Upper lobe of left lung (tissue), 6 donors: ENCODE measurements around the gene EDA. TPM values are rescaled to one million over a fixed set of nuclear protein-coding genes. Genes with fewer than 3 reads are reported as not detected.

Experiments
- ATAC-seq, 2 donors: fragments of 200-7000 bp; cut with Tn5 transposase; one replicate each; pipeline ENCODE4 v1.9.1; 2022; ENCODE audit warnings: mild to moderate bottlenecking in 2 of 2, moderate library complexity in 2 of 2; ENCODE audit not compliant: low FRiP score in 2 of 2
- DNase-seq, 2 donors: peaks; one replicate each; pipeline ENCODE4 v3.0.0-alpha.2; 2019 to 2020
- H3K27ac ChIP-seq, 4 donors: fragments of 200-600 bp; sonication (generic); one replicate each; pipeline ENCODE4 v1.5.1; 2016 to 2019
- H3K27me3 ChIP-seq, 4 donors: fragments of 200-600 bp; sonication (generic); one replicate each; pipeline ENCODE4 v1.5.1; 2017 to 2019
- H3K36me3 ChIP-seq, 4 donors: fragments of 200-600 bp; sonication (generic); one replicate each; pipeline ENCODE4 v1.5.1; 2016 to 2019
- H3K4me1 ChIP-seq, 4 donors: fragments of 200-600 bp; sonication (generic); one replicate each; pipeline ENCODE4 v1.5.1; 2018 to 2019
- H3K4me3 ChIP-seq, 4 donors: fragments of 200-600 bp; sonication (generic); one replicate each; pipeline ENCODE4 v1.5.1; 2017 to 2019; ENCODE audit warnings: mild to moderate bottlenecking in 2 of 4, moderate library complexity in 1 of 4
- H3K9me3 ChIP-seq, 4 donors: fragments of 200-600 bp; sonication (generic); one replicate each; pipeline ENCODE4 v1.5.1; 2018 to 2019
- CTCF ChIP-seq, 6 experiments: fragments of 450-650 bp in 4 of 6; fragments of 200-600 bp in 2 of 6; sonication (generic) in 2 of 6; IDR thresholded peaks; one replicate each; pipeline ENCODE4 v1.5.1; 2016 to 2019; ENCODE audit warnings: antibody characterized with exemption in 6 of 6
- EP300 ChIP-seq, 4 donors: sonication (generic); formaldehyde crosslinking; IDR thresholded peaks; one replicate each; pipeline ENCODE4 v1.5.1; 2017; ENCODE audit warnings: antibody characterized with exemption in 4 of 4, control low read depth in 2 of 4
- POLR2A ChIP-seq, 4 donors: fragments of 450-650 bp; IDR thresholded peaks; one replicate each; pipeline ENCODE4 v1.5.1; 2016 to 2017; ENCODE audit warnings: antibody characterized with exemption in 4 of 4, mild to moderate bottlenecking in 2 of 4
- POLR2AphosphoS5 ChIP-seq, 2 donors: sonication (generic); formaldehyde crosslinking; IDR thresholded peaks; one replicate each; pipeline ENCODE4 v1.5.1; 2017; ENCODE audit warnings: antibody characterized with exemption in 2 of 2
- WGBS, 2 donors: methylation state at CpG; one replicate each; pipeline ENCODE4 v1.1.5; 2017 to 2018; 5-methylcytosine and 5-hydroxymethylcytosine counted together
- total RNA-seq, 6 donors: library from RNA; depleted of rRNA in 4 of 6; stranded (reverse); fragments of >200 nt in 4 of 6; gene quantifications; one replicate each; pipeline versions ENCODE4 v1.1.0 to v1.2.1, GENCODE V29; 2016 to 2021
- donor health status: DM: no; HTN: no; CAD: no; lungs with moderate emphysema.
- donor health status: DM: no; HTN: yes; CAD: no; lungs with severe emphysema.

EDA gene
- total RNA-seq, 6 donors from 2014 or later, result 3.3 to 16.8 (median 5.9) TPM

DNA sequence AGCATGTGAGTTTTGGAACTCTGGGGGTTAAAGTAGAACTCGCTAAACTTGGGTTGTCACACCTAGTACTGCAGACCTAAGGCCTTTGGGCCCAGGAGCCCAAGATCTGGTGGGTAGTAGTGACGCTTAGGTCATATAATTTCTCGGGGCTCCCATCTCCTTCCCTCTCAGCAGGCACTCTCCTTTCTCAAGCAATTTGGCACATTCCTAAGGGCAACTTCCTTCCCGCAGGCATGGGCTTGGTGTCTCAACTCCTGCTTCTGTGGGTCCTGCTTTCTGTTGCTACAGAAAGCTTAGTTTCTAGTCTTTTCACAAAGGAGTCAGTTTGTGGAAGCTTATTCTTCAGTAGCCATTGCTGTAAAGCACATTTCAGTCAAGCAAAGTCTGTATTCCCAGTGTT lies 10.4 kb upstream of the EDA start:
- no peak for ATAC-seq
- WGBS, 2 donors, result 63 to 86% methylated on average over 3 to 4 of the region's 4 CpGs

GRCh38 chrX:69607616-69608015 lies 8.3 kb upstream of the EDA start:
- no peak for DNase-seq
- no peak for ATAC-seq

More for the DNA sequence above, 10.4 kb upstream of the EDA start:
- no peak for DNase-seq
- Histone ChIP-seq H3K4me1 (no peaks in the 10 kb centered on the region), H3K27ac (no peak overlapping the region), H3K9me3 (no peaks in the 10 kb centered on the region), H3K4me3 (no peak overlapping the region), H3K36me3 (no peaks in the 10 kb centered on the region), H3K27me3 (no peaks in the 10 kb centered on the region)
- TF ChIP-seq POLR2A (IDR thresholded peaks at IDR 0.05) (no peak), EP300 (IDR thresholded peaks at IDR 0.05) (no peak), CTCF (IDR thresholded peaks at IDR 0.05) (no peak), POLR2AphosphoS5 (IDR thresholded peaks at IDR 0.05) (no peak)

DNA sequence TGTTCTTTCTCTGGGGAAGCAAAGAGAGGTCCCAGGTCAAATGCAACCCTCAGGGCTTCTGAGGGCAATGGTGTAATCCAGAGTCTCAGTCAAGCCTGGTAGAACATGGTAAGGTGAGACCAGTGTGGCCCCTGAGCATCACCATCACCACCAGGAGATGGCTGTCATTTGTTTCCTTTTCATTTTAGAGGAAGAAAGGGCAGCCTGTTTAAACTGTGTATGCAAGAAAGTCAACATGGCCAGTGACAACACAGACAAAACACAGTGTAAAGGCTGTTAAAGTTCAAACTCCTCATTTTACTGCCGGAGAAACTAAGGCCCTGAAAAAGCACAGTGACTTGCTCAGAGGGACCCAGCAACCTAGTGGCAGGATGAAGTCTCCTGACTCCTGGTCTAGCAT lies 2.0 kb upstream of the EDA start:
- peaks cover 0 to 14% (median 2%) of the 10 kb centered on the region in 4 donors for H3K4me1 ChIP-seq
- ATAC-seq (no peak), DNase-seq (no peak)

More at GRCh38 chrX:69607616-69608015, 8.3 kb upstream of the EDA start:
- TF ChIP-seq CTCF (IDR thresholded peaks at IDR 0.05), result no peak
- no peak for TF ChIP-seq POLR2A (IDR thresholded peaks at IDR 0.05)
- TF ChIP-seq EP300 (IDR thresholded peaks at IDR 0.05), result no peak
- TF ChIP-seq POLR2AphosphoS5 (IDR thresholded peaks at IDR 0.05), result no peak
- H3K4me1 ChIP-seq, result no peaks in the 10 kb centered on the region
- H3K36me3 ChIP-seq, result no peaks in the 10 kb centered on the region
- no peaks in the 10 kb centered on the region for H3K9me3 ChIP-seq
- H3K27ac ChIP-seq, result no peak overlapping the region
- H3K4me3 ChIP-seq, result no peak overlapping the region
- H3K27me3 ChIP-seq, result no peaks in the 10 kb centered on the region

GRCh38 chrX:69614886-69615285 lies 1.0 kb upstream of the EDA start:
- Histone ChIP-seq H3K27me3 (peaks cover 0 to 9% (median 0%) of the 10 kb centered on the region in 4 donors), H3K4me3 (no peak overlapping the region), H3K4me1 (peaks cover 0 to 14% (median 2%) of the 10 kb centered on the region in 4 donors), H3K9me3 (no peaks in the 10 kb centered on the region), H3K36me3 (no peaks in the 10 kb centered on the region), H3K27ac (no peak overlapping the region)
- WGBS, 2 donors, result 61 to 62% methylated on average over 4 of the region's 4 CpGs
- TF ChIP-seq CTCF (IDR thresholded peaks at IDR 0.05) (no peak), POLR2A (IDR thresholded peaks at IDR 0.05) (no peak), EP300 (IDR thresholded peaks at IDR 0.05) (no peak), POLR2AphosphoS5 (IDR thresholded peaks at IDR 0.05) (no peak)
- ATAC-seq, result no peak
- no peak for DNase-seq

More for the DNA sequence above, 2.0 kb upstream of the EDA start:
- no peak overlapping the region for H3K27ac ChIP-seq
- WGBS, 2 donors, result 78 to 86% methylated on average over 1 of the region's 1 CpG
- no peaks in the 10 kb centered on the region for H3K9me3 ChIP-seq
- TF ChIP-seq EP300 (IDR thresholded peaks at IDR 0.05) (no peak), POLR2AphosphoS5 (IDR thresholded peaks at IDR 0.05) (no peak), CTCF (IDR thresholded peaks at IDR 0.05) (no peak)
- H3K36me3 ChIP-seq, result no peaks in the 10 kb centered on the region
- peaks cover 0 to 9% (median 0%) of the 10 kb centered on the region in 4 donors for H3K27me3 ChIP-seq
- no peak overlapping the region for H3K4me3 ChIP-seq

DNA sequence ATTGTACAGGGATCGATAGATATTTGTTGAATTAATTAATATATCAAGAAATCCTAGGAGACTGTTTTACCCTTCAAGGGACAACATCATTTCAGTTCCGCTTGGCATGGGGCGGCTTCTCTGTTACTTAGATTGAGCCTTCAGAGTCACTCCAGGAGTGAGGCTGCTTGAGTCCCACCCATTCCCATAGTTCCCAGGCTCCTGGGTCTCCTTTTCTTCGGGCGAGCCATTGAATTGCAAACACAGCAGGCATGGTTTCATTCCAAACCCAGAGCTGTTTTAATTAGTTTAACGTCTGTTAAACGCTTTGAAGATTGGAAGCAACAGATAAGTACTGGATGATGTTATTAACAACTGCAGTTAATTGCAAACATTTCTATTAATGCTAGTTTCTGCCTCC lies 571 bp upstream of the EDA start:
- Histone ChIP-seq H3K4me1 (peaks cover 0 to 14% (median 2%) of the 10 kb centered on the region in 4 donors), H3K27me3 (peaks cover 0 to 9% (median 0%) of the 10 kb centered on the region in 4 donors), H3K9me3 (no peaks in the 10 kb centered on the region), H3K27ac (no peak overlapping the region), H3K4me3 (peak overlapping the region in 3 of 4 donors; percentile 57 to 69 (median 61)), H3K36me3 (no peaks in the 10 kb centered on the region)
- 42 to 49% methylated on average over 7 of the region's 7 CpGs for WGBS, 2 donors
- DNase-seq, result no peak
- TF ChIP-seq POLR2AphosphoS5 (IDR thresholded peaks at IDR 0.05), result no peak
- no peak for TF ChIP-seq EP300 (IDR thresholded peaks at IDR 0.05)
- TF ChIP-seq POLR2A (IDR thresholded peaks at IDR 0.05), result no peak
- no peak for TF ChIP-seq CTCF (IDR thresholded peaks at IDR 0.05)
- no peak for ATAC-seq
